ENCODE measurements around the gene RTKN2.

RTKN2 gene

DNA sequence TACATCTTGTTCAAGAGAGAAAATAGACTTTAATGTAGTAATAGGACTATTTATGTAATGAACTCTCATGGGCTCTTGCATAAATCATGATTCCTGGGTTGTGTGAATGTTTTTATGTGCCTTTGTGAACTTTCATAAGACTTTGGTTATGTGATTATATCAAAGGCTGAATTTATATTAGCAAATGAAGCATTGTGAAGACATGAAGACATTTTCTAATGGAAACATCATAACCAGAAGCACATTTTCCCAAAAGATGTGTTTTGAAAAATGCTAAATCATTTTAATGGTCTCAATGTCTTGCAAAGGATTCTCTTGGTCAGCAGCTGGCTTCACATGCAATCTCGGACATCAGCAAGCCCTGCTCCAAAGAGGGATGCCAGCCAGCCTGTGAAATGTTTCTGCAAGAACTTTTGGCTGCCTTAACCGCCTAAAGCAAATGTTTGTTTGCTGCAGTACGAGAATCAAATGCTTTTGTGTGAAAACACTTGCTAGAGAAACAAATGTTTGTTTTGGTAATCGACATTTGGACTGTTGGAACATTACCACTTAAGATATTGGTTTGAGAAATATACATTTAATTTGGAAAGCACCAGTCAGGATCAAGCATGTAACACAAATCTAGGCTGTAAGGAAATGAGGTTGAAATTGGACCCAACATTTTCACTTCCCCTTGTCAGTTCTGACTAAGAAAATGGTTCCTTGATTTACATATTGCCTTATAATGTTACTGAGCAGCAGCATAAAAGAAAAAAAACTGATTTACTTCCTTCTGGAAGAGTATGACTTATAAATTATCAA, 102.1 kb downstream of the RTKN2 start:
- no peak for DNase-seq

DNA sequence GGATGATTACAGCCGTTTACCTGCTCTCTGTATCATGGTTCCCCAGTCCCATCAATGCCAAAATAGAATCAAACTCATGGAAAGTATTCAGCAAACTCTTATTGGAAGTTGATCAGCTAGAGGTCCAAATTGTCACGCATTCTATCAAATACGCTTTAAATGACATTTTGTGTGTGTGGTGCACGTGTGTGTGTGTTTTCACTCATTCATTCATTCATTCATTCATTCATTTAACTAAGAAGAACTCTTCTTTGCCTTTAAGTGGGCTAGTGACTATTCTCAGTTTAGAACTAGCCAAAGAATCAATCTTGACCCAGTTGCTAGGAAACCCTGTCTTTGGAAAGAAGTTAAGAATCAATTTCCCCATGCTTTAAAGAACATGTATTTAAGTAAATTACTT, 102.8 kb downstream of the RTKN2 start:
- no peak for DNase-seq

- no peak for DNase-seq
Observed at GRCh38 chr10:62163024-62163423, 105.6 kb downstream of the RTKN2 start.

DNA sequence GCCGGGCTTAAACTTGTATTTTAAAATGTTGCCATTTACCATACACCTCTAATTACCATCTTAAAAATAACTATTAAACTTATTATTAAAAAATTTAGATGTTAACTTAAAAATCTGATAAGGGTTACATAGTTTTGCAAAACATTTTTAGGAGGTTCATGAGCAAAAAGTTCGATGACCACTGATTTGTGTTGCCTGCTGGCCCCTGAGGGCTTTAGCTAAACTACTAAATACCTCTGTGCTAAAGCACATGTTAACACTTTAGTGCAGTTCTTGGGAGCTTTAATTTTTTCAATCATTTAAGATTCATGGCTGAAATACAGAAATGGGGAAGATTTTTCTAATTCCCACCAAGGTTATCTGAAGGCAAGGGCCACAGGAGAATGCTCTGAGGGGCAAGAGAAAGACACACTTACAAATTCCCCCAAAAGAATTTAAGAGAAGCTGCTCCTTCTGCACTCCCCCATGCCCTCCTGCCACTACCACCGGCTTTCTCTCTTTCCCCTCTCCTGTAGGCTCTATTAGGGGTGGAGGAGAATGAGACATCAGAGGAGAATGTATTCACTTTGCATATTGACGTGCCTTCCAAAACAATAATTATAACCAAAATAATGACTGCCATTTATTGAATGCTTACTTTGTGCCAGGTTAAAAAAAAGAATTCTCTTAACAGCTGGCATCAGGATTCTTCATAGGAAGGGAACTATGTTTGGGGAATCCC, 106.2 kb downstream of the RTKN2 start:
- DNase-seq = no peak

- no peak for DNase-seq
Observed at GRCh38 chr10:62159351-62159750, 109.3 kb downstream of the RTKN2 start.

DNA sequence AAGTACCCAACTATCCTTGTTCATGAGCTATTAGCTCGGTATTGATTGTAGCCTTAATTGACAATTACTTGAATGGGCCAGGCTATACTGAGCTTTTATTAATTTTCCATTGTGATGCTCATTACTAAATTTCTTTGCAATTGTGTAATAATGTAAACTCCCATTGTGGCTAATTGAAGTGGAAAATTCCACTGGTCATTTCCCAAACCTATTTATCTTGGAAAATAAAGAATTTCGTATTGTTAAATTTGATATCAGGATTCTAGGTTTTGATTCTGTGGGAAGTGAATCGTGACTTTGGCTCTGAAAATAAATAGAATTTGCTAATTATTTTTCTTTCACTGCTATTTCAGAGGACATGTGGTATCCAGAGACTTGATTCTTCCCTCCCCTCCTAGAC, 111.0 kb downstream of the RTKN2 start:
- DNase-seq = no peak

- DNase-seq = no peak
Observed at GRCh38 chr10:62155054-62155680, 113.5 kb downstream of the RTKN2 start.

- DNase-seq = no peak
Observed at GRCh38 chr10:62154231-62154630, 114.4 kb downstream of the RTKN2 start.

DNA sequence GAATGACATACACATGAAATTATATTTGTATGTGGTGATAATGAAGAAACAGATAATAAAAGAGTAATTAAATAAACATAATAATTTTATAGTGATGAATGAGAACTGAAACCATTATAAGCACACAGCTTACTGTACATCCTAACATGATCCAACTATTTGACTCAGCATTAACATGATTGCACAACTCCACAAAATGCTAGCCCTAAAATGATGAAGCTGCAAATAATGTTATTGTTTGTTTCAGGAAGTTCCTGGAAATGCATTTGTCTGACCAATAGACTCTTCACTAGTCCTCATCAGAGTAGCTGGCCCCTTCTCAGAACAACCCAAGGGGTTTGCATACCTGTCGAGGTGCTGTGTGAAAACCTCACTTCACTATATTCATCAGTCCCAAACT, 115.5 kb downstream of the RTKN2 start:
- DNase-seq = no peak

DNA sequence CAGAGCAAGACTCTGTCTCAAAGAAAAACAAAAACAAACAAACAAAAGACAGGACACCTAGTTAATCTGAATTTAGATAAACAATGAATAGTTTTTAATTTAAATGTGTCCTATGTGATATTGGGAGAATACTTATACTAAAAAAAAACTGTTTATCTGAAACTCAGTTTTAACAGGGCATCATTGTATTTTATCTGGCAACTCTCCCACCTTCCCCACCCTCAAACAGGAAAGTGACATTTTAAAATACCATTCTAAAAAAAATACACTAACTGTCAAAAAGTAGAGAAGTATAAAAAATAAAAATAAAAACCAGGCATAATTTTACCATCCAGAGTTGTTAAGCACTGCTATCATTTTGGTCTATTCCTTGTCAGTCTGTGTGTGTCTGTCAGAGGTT, 119.0 kb downstream of the RTKN2 start:
- no peak for DNase-seq

DNA sequence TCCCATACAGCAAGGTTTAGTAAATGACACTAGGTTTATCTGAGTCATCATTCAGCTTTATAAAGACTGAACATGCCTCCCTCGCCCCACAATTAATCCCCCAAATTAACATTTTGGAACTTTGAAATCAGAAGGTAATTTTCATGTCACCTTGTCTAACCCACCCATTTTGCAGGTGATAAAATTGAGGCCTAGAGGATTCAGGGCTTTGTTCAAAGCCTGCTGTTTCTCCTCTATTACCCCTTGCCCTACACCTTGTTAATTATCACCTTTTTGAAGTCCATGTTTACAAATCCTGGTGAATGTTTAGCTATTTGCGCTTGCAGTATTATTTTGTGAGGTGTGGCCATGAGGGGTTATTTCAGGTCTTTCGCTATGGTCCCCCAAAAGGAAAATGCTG, 120.5 kb downstream of the RTKN2 start:
- DNase-seq = no peak

DNA sequence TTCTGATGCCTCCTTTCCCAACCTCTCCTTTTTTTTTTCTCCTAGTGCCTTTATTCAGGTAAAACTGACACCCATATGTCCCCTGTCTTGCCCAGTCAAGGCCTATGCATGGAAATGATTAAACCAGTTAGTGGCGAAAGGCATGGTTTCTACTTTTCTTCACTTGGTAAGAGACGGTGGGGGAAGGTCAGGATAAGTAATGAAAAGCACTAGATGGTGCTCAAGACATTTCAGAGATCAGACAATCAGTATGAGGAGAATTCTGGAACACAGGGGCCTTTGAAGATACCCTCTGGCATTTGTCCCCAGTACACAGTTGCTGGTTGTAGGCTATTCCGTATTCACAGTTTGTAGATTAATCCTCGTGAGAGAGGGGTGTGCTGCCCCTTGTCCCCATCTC, 121.2 kb downstream of the RTKN2 start:
- DNase-seq = no peak

GRCh38 chr10:62136931-62137330, 131.7 kb downstream of the RTKN2 start:
- DNase-seq = no peak

GRCh38 chr10:62133618-62134017, 135.0 kb downstream of the RTKN2 start:
- DNase-seq = no peak

Data from activated naive CD4-positive, alpha-beta T cell treated with Interleukin-2 at 50 U/mL for 16 hours (primary cell).